ENCODE measurements around the gene CCDC148. TPM values are rescaled to one million over a fixed set of nuclear protein-coding genes. Genes with fewer than 3 reads are reported as not detected.
A peak's percentile ranks its signal among the peaks of the same experiment; 100 is the strongest.

CCDC148 gene
- total RNA-seq, 2 donors from 2014 or later, result 2.7 to 5.0 TPM

DNA sequence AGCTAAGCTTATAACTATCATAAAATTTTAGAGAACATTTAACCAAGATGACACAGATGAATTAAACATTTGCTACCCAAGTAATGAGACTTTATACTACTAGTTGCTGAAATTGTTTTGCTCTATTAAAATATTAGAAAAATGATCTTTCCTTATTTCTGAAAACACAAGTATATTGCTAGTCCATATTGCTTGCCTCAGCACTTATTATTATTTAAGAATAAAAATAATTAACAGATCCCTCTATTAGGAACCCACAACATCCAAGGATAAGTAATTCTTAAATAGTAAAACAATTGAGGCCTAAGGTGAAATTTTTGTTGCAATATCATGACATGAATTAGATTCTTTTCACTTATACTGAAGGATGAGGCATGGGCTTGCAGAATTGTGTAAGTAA, 65.2 kb downstream of the CCDC148 start:
- H3K36me3 ChIP-seq (ENCODE audit: control insufficient read depth, insufficient read depth, low read length), result no peaks in the 10 kb centered on the region
- Mint-ChIP-seq H3K27me3 (ENCODE audit: insufficient read depth) (no peaks in the 10 kb centered on the region), H3K4me3 (no peak overlapping the region), H3K36me3 (ENCODE audit: low read depth) (no peaks in the 10 kb centered on the region), H3K27ac (no peak overlapping the region), H3K4me1 (no peaks in the 10 kb centered on the region), H3K9me3 (no peaks in the 10 kb centered on the region)
- no peak overlapping the region for H3K9ac ChIP-seq (ENCODE audit: extremely low read depth, low read length, poor library complexity, severe bottlenecking)
- TF ChIP-seq, protein P1, sequence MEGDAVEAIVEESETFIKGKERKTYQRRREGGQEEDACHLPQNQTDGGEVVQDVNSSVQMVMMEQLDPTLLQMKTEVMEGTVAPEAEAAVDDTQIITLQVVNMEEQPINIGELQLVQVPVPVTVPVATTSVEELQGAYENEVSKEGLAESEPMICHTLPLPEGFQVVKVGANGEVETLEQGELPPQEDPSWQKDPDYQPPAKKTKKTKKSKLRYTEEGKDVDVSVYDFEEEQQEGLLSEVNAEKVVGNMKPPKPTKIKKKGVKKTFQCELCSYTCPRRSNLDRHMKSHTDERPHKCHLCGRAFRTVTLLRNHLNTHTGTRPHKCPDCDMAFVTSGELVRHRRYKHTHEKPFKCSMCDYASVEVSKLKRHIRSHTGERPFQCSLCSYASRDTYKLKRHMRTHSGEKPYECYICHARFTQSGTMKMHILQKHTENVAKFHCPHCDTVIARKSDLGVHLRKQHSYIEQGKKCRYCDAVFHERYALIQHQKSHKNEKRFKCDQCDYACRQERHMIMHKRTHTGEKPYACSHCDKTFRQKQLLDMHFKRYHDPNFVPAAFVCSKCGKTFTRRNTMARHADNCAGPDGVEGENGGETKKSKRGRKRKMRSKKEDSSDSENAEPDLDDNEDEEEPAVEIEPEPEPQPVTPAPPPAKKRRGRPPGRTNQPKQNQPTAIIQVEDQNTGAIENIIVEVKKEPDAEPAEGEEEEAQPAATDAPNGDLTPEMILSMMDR (conservative IDR thresholded peaks at IDR 0.05), result no peak
- no peak for DNase-seq
- H3K27ac ChIP-seq (ENCODE audit: low read depth, low read length), result no peak overlapping the region
- H3K27me3 ChIP-seq (ENCODE audit: control insufficient read depth, insufficient read depth, low read length, poor library complexity, severe bottlenecking), result no peaks in the 10 kb centered on the region
- no peak overlapping the region for H3K4me3 ChIP-seq (ENCODE audit: low read length)
- H3K9me3 ChIP-seq (ENCODE audit: control insufficient read depth, low read length), result no peaks in the 10 kb centered on the region
- H3K4me1 ChIP-seq (ENCODE audit: control insufficient read depth, insufficient read depth, low read length), result no peaks in the 10 kb centered on the region

DNA sequence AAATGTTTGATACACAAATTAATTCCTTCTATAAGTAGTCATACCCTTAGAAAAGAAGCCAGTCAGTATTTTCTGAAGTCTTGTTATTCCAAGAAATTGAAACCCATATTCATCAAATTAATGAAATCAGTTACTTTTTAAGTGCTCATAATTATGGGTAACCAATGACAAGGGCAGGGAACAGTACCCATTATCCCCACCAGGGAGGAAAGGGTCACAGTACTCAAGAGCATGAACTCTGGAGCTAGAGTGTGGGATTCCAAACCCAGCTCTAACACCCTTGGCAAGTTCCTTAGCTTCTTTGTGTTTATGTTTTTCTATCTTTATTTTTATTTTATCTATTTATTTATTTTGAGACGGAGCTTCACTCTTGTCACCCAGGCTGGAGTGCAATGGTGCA, 68.4 kb downstream of the CCDC148 start:
- DNase-seq, result no peak
- no peaks in the 10 kb centered on the region for H3K36me3 Mint-ChIP-seq (ENCODE audit: low read depth)
- H3K27ac Mint-ChIP-seq, result no peak overlapping the region
- Histone ChIP-seq H3K4me3 (ENCODE audit: low read length) (no peak overlapping the region), H3K27me3 (ENCODE audit: control insufficient read depth, insufficient read depth, low read length, poor library complexity, severe bottlenecking) (no peaks in the 10 kb centered on the region), H3K9me3 (ENCODE audit: control insufficient read depth, low read length) (no peaks in the 10 kb centered on the region), H3K27ac (ENCODE audit: low read depth, low read length) (no peak overlapping the region), H3K9ac (ENCODE audit: extremely low read depth, low read length, poor library complexity, severe bottlenecking) (no peak overlapping the region), H3K4me1 (ENCODE audit: control insufficient read depth, insufficient read depth, low read length) (no peaks in the 10 kb centered on the region), H3K36me3 (ENCODE audit: control insufficient read depth, insufficient read depth, low read length) (no peaks in the 10 kb centered on the region)
- H3K4me1 Mint-ChIP-seq, result no peaks in the 10 kb centered on the region
- no peaks in the 10 kb centered on the region for H3K27me3 Mint-ChIP-seq (ENCODE audit: insufficient read depth)
- H3K4me3 Mint-ChIP-seq, result no peak overlapping the region
- H3K9me3 Mint-ChIP-seq, result no peaks in the 10 kb centered on the region
- TF ChIP-seq, protein P1 (conservative IDR thresholded peaks at IDR 0.05), result peak; percentile 51
- 100% methylated on average over 1 of the region's 1 CpG; no CpG with 5 or more reads in 1 of the 2 experiments for WGBS, 2 experiments (ENCODE audit: insufficient coverage in 1 of 2, insufficient read length in 1 of 2)

DNA sequence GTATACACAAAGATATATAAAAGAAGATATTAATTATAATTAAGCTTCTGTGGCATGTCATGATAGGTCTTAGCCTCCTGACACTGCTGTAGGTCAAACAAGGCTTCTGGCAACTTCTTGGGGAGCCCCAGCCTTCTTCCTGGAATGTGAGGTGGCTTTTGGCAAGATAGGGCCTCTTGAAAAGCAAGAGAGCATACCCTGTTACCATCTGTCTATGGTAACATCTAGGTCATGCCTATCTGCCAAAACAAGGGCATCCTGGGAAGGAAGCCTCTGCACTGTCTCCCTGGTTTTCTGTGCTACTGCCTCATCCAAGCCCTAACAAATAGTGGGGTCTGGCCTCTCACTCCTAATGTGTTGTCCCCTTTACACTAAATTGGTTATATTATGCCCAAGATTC, 70.9 kb downstream of the CCDC148 start:
- Histone ChIP-seq H3K27me3 (ENCODE audit: control insufficient read depth, insufficient read depth, low read length, poor library complexity, severe bottlenecking) (no peaks in the 10 kb centered on the region), H3K4me1 (ENCODE audit: control insufficient read depth, insufficient read depth, low read length) (no peaks in the 10 kb centered on the region), H3K9me3 (ENCODE audit: control insufficient read depth, low read length) (no peaks in the 10 kb centered on the region), H3K4me3 (ENCODE audit: low read length) (no peak overlapping the region), H3K36me3 (ENCODE audit: control insufficient read depth, insufficient read depth, low read length) (no peaks in the 10 kb centered on the region), H3K9ac (ENCODE audit: extremely low read depth, low read length, poor library complexity, severe bottlenecking) (no peak overlapping the region), H3K27ac (ENCODE audit: low read depth, low read length) (no peak overlapping the region)
- Mint-ChIP-seq H3K9me3 (peaks cover 5% of the 10 kb centered on the region), H3K36me3 (ENCODE audit: low read depth) (no peaks in the 10 kb centered on the region), H3K4me3 (no peak overlapping the region), H3K27me3 (ENCODE audit: insufficient read depth) (no peaks in the 10 kb centered on the region), H3K4me1 (no peaks in the 10 kb centered on the region), H3K27ac (no peak overlapping the region)
- no peak for DNase-seq
- TF ChIP-seq, protein P1 (conservative IDR thresholded peaks at IDR 0.05), result no peak

Measured in endodermal cell (in vitro differentiated cells).